NT2/D1 (cell line): ENCODE data around the gene EXOC2.
"Not testable (repeated sequence)": the region's sequence is repeated elsewhere in the genome, so short reads cannot be mapped to it uniquely, and the experiment has no call there.

ENCODE experiments used
- YY1 ChIP-seq: IDR thresholded peaks from 2 replicates; pipeline ENCODE4 v1.6.1; 2011; ENCODE audit not compliant: insufficient read length, insufficient read depth
- ZNF274 ChIP-seq: IDR thresholded peaks from 2 replicates; pipeline ENCODE4 v1.6.1; 2011; ENCODE audit warnings: mild to moderate bottlenecking, low read depth, low read length

- TF ChIP-seq ZNF274, YY1: not testable (repeated sequence)
Measured at GRCh38 chr6:663788-664187, 29.2 kb downstream of the EXOC2 start.
